Fibroblast of lung (primary cell): Measurements from ENCODE around the gene BYSL. TPM values are rescaled to one million over a fixed set of nuclear protein-coding genes. Genes with fewer than 3 reads are reported as not detected.

Experiments used
- DNase-seq, 2 donors: peaks; one replicate each; pipeline versions ENCODE4 v3.0.0 to v3.0.0-alpha.2; 2010; ENCODE audit warnings: low read depth in 2 of 2
- H2AFZ ChIP-seq: 2 replicates; pipeline ENCODE4 v1.5.1; 2012; ENCODE audit warnings: low read length, control low read depth, inconsistent platforms
- H3K27ac ChIP-seq: 2 replicates; pipeline ENCODE4 v1.5.1; 2011; ENCODE audit warnings: low read length, control low read depth; ENCODE audit not compliant: insufficient read depth
- H3K27me3 ChIP-seq: 2 replicates; pipeline ENCODE4 v1.5.1; 2011; ENCODE audit warnings: mild to moderate bottlenecking, low read length; ENCODE audit not compliant: control insufficient read depth, insufficient read depth
- H3K36me3 ChIP-seq: 2 replicates; pipeline ENCODE4 v1.5.1; 2011; ENCODE audit warnings: low read length; ENCODE audit not compliant: control insufficient read depth, insufficient read depth
- H3K4me1 ChIP-seq: 2 replicates; pipeline ENCODE4 v1.5.1; 2011; ENCODE audit warnings: low read length; ENCODE audit not compliant: control insufficient read depth, insufficient read depth; ENCODE audit errors: extremely low read depth
- H3K4me2 ChIP-seq: 2 replicates; pipeline ENCODE4 v1.5.1; 2011; ENCODE audit warnings: low read length, control low read depth; ENCODE audit not compliant: insufficient read depth; ENCODE audit errors: extremely low read depth
- H3K4me3 ChIP-seq, 4 experiments: fragments of 200-600 bp in 1 of 4; sonication (generic) in 1 of 4; replicated peaks in 1 of 4; 2 replicates each; pipeline ENCODE4 v1.5.1; 2011 to 2016; ENCODE audit warnings: low read length in 4 of 4, low read depth in 3 of 4, mild to moderate bottlenecking in 3 of 4, control low read depth in 2 of 4, inconsistent platforms in 1 of 4, mixed read lengths in 1 of 4; ENCODE audit not compliant: insufficient read depth in 1 of 4; ENCODE audit errors: control extremely low read depth in 1 of 4
- H3K79me2 ChIP-seq: 2 replicates; pipeline ENCODE4 v1.5.1; 2012; ENCODE audit warnings: mild to moderate bottlenecking, low read length, inconsistent platforms; ENCODE audit not compliant: control insufficient read depth, insufficient read depth
- H3K9ac ChIP-seq: 2 replicates; pipeline ENCODE4 v1.5.1; 2011; ENCODE audit warnings: mild to moderate bottlenecking, low read length, control low read depth; ENCODE audit not compliant: insufficient read depth
- H3K9me3 ChIP-seq: 2 replicates; pipeline ENCODE4 v1.5.1; 2012; ENCODE audit warnings: low read depth, low read length; ENCODE audit not compliant: control insufficient read depth, insufficient read depth
- H4K20me1 ChIP-seq: 2 replicates; pipeline ENCODE4 v1.5.1; 2011; ENCODE audit warnings: low read length; ENCODE audit not compliant: control insufficient read depth, insufficient read depth; ENCODE audit errors: extremely low read depth
- EZH2 ChIP-seq: IDR thresholded peaks from 2 replicates; pipeline ENCODE4 v1.5.1; 2012; ENCODE audit warnings: low read length, control low read depth, mild to moderate bottlenecking; ENCODE audit errors: missing control alignments
- polyA plus RNA-seq, 2 donors: library from polyadenylated mRNA; depleted of rRNA in 1 of 2; stranded (reverse) in 1 of 2; unstranded in 1 of 2; fragments of >200 nt; gene quantifications; 2 replicates each; pipeline ENCODE4 v1.2.1, GENCODE V29; 2011 to 2012; ENCODE audit warnings: missing spikeins in 1 of 2
- total RNA-seq: library from RNA; depleted of rRNA; stranded (reverse); fragments of >200 nt; gene quantifications from 2 replicates; pipeline ENCODE4 v1.2.1, GENCODE V29; 2014
- TF ChIP-seq, protein P1 (sequence below), 2 donors: IDR thresholded peaks in 1 of 2; conservative IDR thresholded peaks in 1 of 2; 1 replicate in 1 of 2; 2 replicates in 1 of 2; pipeline ENCODE4 v1.5.1; 2011 to 2012; ENCODE audit warnings: low read length in 2 of 2, control low read depth in 1 of 2, inconsistent platforms in 1 of 2, low read depth in 1 of 2, mild to moderate bottlenecking in 1 of 2

The BYSL gene
- total and polyA plus RNA-seq, 2 donors (not counting 1 experiment from before 2014, with no cell fraction given) = 11.3 to 13.7 TPM

- no peak overlapping the region for H3K9ac ChIP-seq
- peaks cover 3% of the 10 kb centered on the region for H3K79me2 ChIP-seq
- H4K20me1 ChIP-seq = no peaks in the 10 kb centered on the region
- H3K36me3 ChIP-seq = peaks cover 12% of the 10 kb centered on the region
- H3K4me1 ChIP-seq = no peaks in the 10 kb centered on the region
- TF ChIP-seq EZH2 = no peak
- TF ChIP-seq, protein P1, sequence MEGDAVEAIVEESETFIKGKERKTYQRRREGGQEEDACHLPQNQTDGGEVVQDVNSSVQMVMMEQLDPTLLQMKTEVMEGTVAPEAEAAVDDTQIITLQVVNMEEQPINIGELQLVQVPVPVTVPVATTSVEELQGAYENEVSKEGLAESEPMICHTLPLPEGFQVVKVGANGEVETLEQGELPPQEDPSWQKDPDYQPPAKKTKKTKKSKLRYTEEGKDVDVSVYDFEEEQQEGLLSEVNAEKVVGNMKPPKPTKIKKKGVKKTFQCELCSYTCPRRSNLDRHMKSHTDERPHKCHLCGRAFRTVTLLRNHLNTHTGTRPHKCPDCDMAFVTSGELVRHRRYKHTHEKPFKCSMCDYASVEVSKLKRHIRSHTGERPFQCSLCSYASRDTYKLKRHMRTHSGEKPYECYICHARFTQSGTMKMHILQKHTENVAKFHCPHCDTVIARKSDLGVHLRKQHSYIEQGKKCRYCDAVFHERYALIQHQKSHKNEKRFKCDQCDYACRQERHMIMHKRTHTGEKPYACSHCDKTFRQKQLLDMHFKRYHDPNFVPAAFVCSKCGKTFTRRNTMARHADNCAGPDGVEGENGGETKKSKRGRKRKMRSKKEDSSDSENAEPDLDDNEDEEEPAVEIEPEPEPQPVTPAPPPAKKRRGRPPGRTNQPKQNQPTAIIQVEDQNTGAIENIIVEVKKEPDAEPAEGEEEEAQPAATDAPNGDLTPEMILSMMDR (conservative IDR thresholded peaks at IDR 0.05 in 1 of 2, IDR thresholded peaks at IDR 0.05 in 1 of 2; ENCODE audit: low read depth in 1 of 2, low read length in 2 of 2) = no peak
- no peak overlapping the region for H3K4me3 ChIP-seq
- H3K27ac ChIP-seq = no peak overlapping the region
- DNase-seq = no peak
- no peaks in the 10 kb centered on the region for H3K9me3 ChIP-seq
- H3K27me3 ChIP-seq = no peaks in the 10 kb centered on the region
- no peak overlapping the region for H2AFZ ChIP-seq
- no peak overlapping the region for H3K4me2 ChIP-seq
These were observed 11.6 kb upstream of the BYSL start for GRCh38 chr6:41909727-41910126.

DNA sequence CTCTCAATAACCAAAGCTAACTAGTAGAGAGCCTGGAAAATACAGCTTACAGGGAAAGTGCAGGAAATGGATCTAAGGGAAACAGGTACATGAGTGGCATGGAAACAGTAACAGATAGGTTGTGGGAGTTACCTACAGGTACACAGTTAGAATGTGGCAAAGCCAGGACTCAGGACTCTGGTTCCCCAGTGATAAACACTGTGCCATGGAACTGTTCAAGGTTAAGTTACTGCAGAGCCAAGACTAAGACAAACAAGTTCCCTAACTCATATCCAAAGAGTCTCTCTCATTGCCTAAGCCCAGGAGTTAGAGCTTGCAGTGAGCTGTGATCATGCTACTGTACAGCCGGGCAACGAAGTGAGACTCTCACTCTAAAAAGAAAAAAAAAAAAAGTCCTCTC, 7.0 kb upstream of the BYSL start:
- Histone ChIP-seq H3K9ac (no peak overlapping the region), H3K4me3 (no peak overlapping the region), H2AFZ (no peak overlapping the region), H3K27me3 (no peaks in the 10 kb centered on the region), H3K4me2 (no peak overlapping the region), H3K9me3 (no peaks in the 10 kb centered on the region), H3K4me1 (peaks cover 7% of the 10 kb centered on the region), H3K27ac (no peak overlapping the region), H3K79me2 (peaks cover 15% of the 10 kb centered on the region), H3K36me3 (peaks cover 8% of the 10 kb centered on the region), H4K20me1 (no peaks in the 10 kb centered on the region)
- TF ChIP-seq, protein P1 (conservative IDR thresholded peaks at IDR 0.05 in 1 of 2, IDR thresholded peaks at IDR 0.05 in 1 of 2; ENCODE audit: low read depth in 1 of 2, low read length in 2 of 2) = no peak
- TF ChIP-seq EZH2 = no peak
- DNase-seq = no peak

DNA sequence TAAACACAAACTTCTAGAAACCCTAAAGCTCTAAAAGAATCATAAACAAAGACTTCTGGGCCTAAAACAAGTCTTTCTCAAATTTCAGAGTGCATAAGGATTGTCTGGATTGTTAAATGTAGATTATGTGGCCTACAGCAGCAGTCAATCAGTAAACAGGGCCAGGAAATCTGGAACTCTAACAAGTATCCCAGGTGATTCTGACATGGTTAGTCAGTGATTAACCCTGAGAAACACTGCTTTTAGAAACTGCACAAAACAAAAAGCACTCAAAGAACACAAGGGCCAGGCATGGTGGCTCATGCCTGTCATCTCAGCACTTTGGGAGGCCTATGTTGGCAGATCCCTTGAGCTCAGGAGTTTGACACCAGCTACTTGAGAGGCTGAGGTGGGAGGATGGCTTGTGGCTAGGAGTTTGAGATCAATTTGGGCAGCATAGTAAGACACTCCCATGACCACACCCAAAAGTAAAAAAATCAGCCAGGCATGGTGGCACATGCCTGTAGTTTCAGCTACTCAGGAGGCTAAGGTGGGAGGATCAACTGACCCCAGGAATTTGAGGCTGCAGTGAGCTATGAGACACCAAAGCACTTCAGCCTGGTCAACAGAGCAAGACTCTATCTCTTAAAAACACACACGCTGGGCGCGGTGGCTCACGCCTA, 6.3 kb upstream of the BYSL start:
- Histone ChIP-seq H3K27ac (no peak overlapping the region), H3K9ac (no peak overlapping the region), H3K9me3 (no peaks in the 10 kb centered on the region), H3K36me3 (peaks cover 8% of the 10 kb centered on the region), H3K4me2 (no peak overlapping the region), H3K4me1 (peaks cover 10% of the 10 kb centered on the region), H4K20me1 (no peaks in the 10 kb centered on the region), H3K27me3 (no peaks in the 10 kb centered on the region), H2AFZ (no peak overlapping the region), H3K4me3 (no peak overlapping the region), H3K79me2 (peaks cover 22% of the 10 kb centered on the region)
- DNase-seq = no peak
- TF ChIP-seq EZH2 = no peak
